GM19043 (cell line): ENCODE data around the gene PRAF2.
A peak's percentile ranks its signal among the peaks of the same experiment; 100 is the strongest.

Experiments used
- ATAC-seq: cut with Tn5 transposase; IDR thresholded peaks from one replicate; pipeline ENCODE4 v1.9.1; 2021; ENCODE audit warnings: low read depth; ENCODE audit not compliant: unreplicated experiment

Gene PRAF2

DNA sequence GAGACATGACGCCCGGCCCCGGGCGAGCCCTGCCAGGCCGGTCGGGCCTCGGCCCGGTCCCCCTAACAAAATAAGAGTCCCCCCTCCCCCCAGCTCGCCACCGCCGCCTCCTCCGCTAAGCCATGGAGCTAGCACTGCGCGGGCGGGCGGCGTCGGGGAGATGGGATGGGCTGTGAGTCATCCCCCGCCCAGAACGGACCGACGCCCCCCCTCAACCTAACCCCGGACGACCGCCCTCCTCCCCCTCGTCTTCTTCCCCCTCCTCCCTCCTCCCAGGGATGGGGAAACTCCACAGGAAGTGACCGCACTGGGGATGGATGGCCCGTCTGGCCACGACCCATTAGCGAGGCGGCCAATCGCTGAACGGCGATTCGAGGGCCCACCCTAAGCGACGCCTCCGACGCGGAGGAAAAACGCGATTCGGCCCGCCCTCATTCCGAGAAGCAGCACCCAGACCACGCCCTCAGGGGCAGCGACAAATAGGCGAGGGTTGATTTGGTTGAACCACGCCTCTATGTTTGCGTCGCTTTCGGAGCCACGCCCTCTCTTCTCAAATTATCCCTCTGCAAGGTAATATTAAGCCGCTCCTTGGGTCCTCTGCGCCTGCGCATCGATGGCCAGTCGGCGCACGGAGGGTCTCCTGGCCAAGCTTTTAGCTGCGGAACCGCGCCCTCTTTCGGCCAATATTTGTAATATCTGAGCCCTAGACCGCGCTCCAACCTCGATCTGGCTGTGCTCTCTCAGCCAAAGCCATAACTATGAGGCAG, 30.4 kb downstream of the PRAF2 start, which contains the start of gene TFE3:
Gene TFE3, minus strand, starts transcription at position 138 of the 767 bp plus-strand sequence. Its CDS starts 131 bp downstream, at position 7.
- ATAC-seq, result peak; percentile 88

DNA sequence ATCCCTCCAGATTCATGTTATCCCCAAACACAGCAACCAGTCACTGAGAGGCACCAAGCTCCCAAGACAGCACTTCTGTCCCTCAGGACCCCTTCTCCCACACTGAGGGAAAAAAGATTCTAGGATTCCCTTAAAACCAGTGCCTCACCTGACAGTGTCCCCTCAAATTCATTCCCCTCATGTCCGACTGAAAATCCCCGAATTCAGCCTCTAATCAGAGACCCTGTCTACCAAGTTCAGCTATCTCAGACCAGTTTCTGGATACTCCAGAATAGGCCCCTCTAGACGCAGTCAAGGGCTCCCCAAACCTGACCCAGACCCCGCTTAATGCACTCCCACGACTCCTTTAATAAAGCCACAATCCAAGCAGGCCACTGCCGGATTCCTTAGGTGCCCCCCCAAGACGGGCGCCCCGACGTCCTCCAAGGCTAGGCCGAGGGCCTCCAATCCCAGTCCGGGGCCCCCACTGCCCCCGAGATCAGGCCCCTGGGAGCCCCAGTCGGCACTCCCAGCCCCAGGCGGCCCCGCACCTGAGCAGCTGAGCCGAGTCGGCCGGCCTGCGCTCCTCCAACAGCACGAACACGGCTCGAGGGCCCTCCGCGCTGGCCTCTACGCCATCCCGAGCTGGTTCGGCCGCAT, 31.1 kb downstream of the PRAF2 start:
- ATAC-seq, result no peak

GRCh38 chrX:49041744-49042580, 31.8 kb downstream of the PRAF2 start:
- no peak for ATAC-seq

- ATAC-seq, result no peak
Observed at GRCh38 chrX:49040376-49040955, 33.3 kb downstream of the PRAF2 start.

- ATAC-seq, result no peak
Observed at GRCh38 chrX:49039598-49040375, 34.0 kb downstream of the PRAF2 start.

- no peak for ATAC-seq
Observed at GRCh38 chrX:49037883-49038475, 35.8 kb downstream of the PRAF2 start.

DNA sequence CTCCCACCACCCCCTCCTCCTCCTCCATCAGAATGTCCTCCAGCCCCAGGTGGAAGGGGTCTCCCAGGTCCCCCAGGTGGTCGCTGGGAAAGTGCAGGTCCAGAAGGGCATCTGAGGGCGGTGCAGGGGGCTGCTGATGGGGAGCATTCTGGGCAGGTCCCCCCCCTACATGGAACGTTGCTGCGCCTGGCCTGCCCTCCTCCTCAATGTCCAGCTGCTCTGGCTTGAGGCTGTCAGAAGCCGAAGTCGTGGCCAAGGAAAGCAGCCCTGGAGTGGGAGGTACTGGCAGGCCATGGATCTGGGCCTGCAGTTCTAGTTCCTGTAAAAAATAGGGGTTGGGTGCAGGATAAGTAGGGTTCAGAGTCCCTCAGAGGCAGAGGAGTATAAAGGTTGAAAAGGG, 43.5 kb downstream of the PRAF2 start:
- ATAC-seq, result no peak

GRCh38 chrX:49029876-49030275, 43.9 kb downstream of the PRAF2 start:
- ATAC-seq, result no peak
